SK-N-SH (cell line): ENCODE data around the gene INTS11.

ENCODE experiments used
- ELF1 ChIP-seq: IDR thresholded peaks from 2 replicates; pipeline ENCODE4 v1.4.0; 2012
- EZH2phosphoT487 ChIP-seq: fragments of 200-600 bp; sonication (generic); IDR thresholded peaks from 2 replicates; pipeline ENCODE4 v1.6.1; 2017; ENCODE audit warnings: low read depth, mixed run types, mild to moderate bottlenecking, antibody characterized with exemption, moderate library complexity, borderline replicate concordance
- NRF1 ChIP-seq: IDR thresholded peaks from 2 replicates; pipeline ENCODE4 v1.6.1; 2012; ENCODE audit warnings: low read depth, mild to moderate bottlenecking, low read length
- POLR2AphosphoS5 ChIP-seq: IDR thresholded peaks from 2 replicates; pipeline ENCODE4 v1.6.1; 2012; ENCODE audit warnings: low read depth, low read length
- RAD21 ChIP-seq: IDR thresholded peaks from 2 replicates; pipeline ENCODE4 v1.6.1; 2012; ENCODE audit warnings: mild to moderate bottlenecking, low read length
- TAF1 ChIP-seq: IDR thresholded peaks from 2 replicates; pipeline ENCODE4 v1.6.1; 2012; ENCODE audit warnings: low read depth, mild to moderate bottlenecking, low read length, moderate library complexity, borderline replicate concordance
- TF ChIP-seq, protein P1 (sequence below): fragments of 200-600 bp; sonication (generic); IDR thresholded peaks from 2 replicates; pipeline ENCODE4 v1.6.1; 2017; ENCODE audit warnings: antibody characterized with exemption, mild to moderate bottlenecking, moderate library complexity
- TF ChIP-seq, protein P2 (sequence below): IDR thresholded peaks from 2 replicates; pipeline ENCODE4 v1.4.0; 2012; ENCODE audit warnings: low read depth
- TF ChIP-seq, protein P3 (sequence below): fragments of 150-350 bp; IDR thresholded peaks from 2 replicates; pipeline ENCODE4 v1.6.1; 2017; ENCODE audit warnings: antibody characterized with exemption, low read length, low read depth, borderline replicate concordance
- TF ChIP-seq, protein P4 (sequence below): IDR thresholded peaks from 2 replicates; pipeline ENCODE4; 2012

DNA sequence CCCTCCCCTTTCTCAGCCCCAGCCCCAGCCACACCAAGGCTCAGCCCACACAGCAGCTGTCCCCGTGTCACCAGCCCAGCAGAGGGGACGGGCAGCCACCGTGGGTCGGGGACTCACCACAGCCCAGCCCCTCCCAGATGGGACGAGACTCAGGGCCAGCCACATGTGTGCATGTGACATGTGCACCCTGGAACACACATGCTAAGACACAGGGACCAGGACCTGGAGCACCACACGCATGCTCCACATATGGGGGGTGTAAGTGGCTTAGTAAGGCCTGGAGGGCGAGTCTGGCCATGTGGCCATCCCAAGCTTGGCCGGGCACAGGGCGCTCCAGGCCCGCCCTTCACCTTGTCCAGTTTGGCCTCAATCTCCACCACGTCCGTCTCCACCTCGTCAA lies 20.7 kb downstream of the INTS11 start:
- TF ChIP-seq NRF1 (peak; percentile 35; the same call in 1 of the 2 replicates), POLR2AphosphoS5 (no peak), RAD21 (no peak), ELF1 (no peak), TAF1 (no peak), EZH2phosphoT487 (no peak)
- TF ChIP-seq, protein P1, sequence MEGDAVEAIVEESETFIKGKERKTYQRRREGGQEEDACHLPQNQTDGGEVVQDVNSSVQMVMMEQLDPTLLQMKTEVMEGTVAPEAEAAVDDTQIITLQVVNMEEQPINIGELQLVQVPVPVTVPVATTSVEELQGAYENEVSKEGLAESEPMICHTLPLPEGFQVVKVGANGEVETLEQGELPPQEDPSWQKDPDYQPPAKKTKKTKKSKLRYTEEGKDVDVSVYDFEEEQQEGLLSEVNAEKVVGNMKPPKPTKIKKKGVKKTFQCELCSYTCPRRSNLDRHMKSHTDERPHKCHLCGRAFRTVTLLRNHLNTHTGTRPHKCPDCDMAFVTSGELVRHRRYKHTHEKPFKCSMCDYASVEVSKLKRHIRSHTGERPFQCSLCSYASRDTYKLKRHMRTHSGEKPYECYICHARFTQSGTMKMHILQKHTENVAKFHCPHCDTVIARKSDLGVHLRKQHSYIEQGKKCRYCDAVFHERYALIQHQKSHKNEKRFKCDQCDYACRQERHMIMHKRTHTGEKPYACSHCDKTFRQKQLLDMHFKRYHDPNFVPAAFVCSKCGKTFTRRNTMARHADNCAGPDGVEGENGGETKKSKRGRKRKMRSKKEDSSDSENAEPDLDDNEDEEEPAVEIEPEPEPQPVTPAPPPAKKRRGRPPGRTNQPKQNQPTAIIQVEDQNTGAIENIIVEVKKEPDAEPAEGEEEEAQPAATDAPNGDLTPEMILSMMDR = no peak
- TF ChIP-seq, protein P2, sequence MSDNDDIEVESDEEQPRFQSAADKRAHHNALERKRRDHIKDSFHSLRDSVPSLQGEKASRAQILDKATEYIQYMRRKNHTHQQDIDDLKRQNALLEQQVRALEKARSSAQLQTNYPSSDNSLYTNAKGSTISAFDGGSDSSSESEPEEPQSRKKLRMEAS = no peak
- TF ChIP-seq, protein P3, sequence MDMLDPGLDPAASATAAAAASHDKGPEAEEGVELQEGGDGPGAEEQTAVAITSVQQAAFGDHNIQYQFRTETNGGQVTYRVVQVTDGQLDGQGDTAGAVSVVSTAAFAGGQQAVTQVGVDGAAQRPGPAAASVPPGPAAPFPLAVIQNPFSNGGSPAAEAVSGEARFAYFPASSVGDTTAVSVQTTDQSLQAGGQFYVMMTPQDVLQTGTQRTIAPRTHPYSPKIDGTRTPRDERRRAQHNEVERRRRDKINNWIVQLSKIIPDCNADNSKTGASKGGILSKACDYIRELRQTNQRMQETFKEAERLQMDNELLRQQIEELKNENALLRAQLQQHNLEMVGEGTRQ = no peak
- TF ChIP-seq, protein P4, sequence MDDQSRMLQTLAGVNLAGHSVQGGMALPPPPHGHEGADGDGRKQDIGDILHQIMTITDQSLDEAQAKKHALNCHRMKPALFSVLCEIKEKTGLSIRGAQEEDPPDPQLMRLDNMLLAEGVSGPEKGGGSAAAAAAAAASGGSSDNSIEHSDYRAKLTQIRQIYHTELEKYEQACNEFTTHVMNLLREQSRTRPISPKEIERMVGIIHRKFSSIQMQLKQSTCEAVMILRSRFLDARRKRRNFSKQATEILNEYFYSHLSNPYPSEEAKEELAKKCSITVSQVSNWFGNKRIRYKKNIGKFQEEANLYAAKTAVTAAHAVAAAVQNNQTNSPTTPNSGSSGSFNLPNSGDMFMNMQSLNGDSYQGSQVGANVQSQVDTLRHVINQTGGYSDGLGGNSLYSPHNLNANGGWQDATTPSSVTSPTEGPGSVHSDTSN = no peak
